Endothelial cell (in vitro differentiated cells): ENCODE data around the gene ADSS2. TPM values are rescaled to one million over a fixed set of nuclear protein-coding genes. Genes with fewer than 3 reads are reported as not detected.
"Not testable (repeated sequence)": the region's sequence is repeated elsewhere in the genome, so short reads cannot be mapped to it uniquely, and the experiment has no call there.

Source experiments
- DNase-seq: peaks from one replicate; pipeline ENCODE4 v3.0.0; 2021; ENCODE audit warnings: low spot score
- H3K27ac Mint-ChIP-seq: one replicate; pipeline ENCODE4 v1.8.0; 2021; ENCODE audit warnings: mixed read lengths, inconsistent platforms; ENCODE audit not compliant: unreplicated experiment
- H3K27me3 Mint-ChIP-seq: one replicate; pipeline ENCODE4 v1.8.0; 2021; ENCODE audit warnings: mild to moderate bottlenecking, moderate library complexity, mixed read lengths, inconsistent platforms; ENCODE audit not compliant: unreplicated experiment
- H3K36me3 Mint-ChIP-seq: one replicate; pipeline ENCODE4 v1.8.0; 2021; ENCODE audit warnings: mild to moderate bottlenecking, low read depth, mixed read lengths, inconsistent platforms; ENCODE audit not compliant: unreplicated experiment
- H3K4me1 Mint-ChIP-seq: one replicate; pipeline ENCODE4 v1.8.0; 2021; ENCODE audit warnings: mild to moderate bottlenecking, mixed read lengths, inconsistent platforms; ENCODE audit not compliant: unreplicated experiment
- H3K4me3 Mint-ChIP-seq: one replicate; pipeline ENCODE4 v1.8.0; 2021; ENCODE audit warnings: mild to moderate bottlenecking, mixed read lengths, inconsistent platforms; ENCODE audit not compliant: unreplicated experiment
- H3K9me3 Mint-ChIP-seq: one replicate; pipeline ENCODE4 v1.8.0; 2021; ENCODE audit warnings: mixed read lengths, inconsistent platforms; ENCODE audit not compliant: unreplicated experiment
- long read RNA-seq: library from polyadenylated mRNA; unstranded; transcript quantifications from one replicate; pipeline ENCODE4 v2.0.0, GENCODE V29; 2020; ENCODE audit not compliant: unreplicated experiment
- total RNA-seq: library from RNA; stranded (reverse); fragmentation: NEBNext Ultra II Directional; extraction: Animal tissue kit (Norgen Biotek cat#: 25700); gene quantifications from one replicate; pipeline ENCODE4 v1.2.1, GENCODE V29; 2021; ENCODE audit not compliant: unreplicated experiment
- TF ChIP-seq, protein P1 (sequence below): fragments of 200-600 bp; sonication (generic); IDR thresholded peaks from one replicate; pipeline ENCODE4 v1.5.0; 2021; ENCODE audit warnings: antibody characterized with exemption; ENCODE audit not compliant: unreplicated experiment

ADSS2 gene
- 35.4 TPM for total RNA-seq
- long read RNA-seq, transcript ADSS-201 (13 exons, 2,780 nt), result major isoform, 14 of 17 reads
- long read RNA-seq, partial matches to known transcripts, result 2 of 17 reads
- long read RNA-seq, other reads (novel, unspliced or antisense), result 1 of 17 reads

DNA sequence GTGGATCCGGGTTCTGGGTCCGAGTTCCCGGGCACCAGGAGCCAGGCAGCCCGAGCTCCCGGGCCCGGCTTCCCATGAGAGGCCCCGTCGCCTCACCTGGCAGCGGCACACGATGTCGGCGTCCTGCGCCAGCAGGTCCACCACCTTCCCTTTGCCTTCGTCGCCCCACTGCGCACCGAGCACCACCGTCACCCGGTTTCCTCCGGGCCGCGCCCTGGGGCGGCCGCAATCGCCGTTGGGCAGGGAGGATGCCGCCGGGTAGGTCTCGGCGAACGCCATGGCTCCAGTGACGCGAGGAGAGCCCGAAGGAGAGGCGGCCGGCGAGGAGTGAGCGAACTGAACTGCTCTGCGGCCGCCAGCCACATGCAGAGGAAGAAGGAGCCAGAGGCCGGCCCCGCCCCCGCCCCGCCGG lies at the start of gene ADSS2:
Gene ADSS2 (minus strand): TSS at position 371 of the 412 bp plus-strand sequence. CDS start 92 bp downstream, at position 279.
- Mint-ChIP-seq H3K4me1 (peaks cover 13% of the 10 kb centered on the region), H3K27ac (peak within 1 kb of the TSS; percentile 81), H3K4me3 (peak within 1 kb of the TSS; percentile 96), H3K9me3 (no peaks in the 10 kb centered on the region), H3K27me3 (peaks cover 5% of the 10 kb centered on the region), H3K36me3 (no peaks in the 10 kb centered on the region)
- no peak for DNase-seq
- TF ChIP-seq, protein P1, sequence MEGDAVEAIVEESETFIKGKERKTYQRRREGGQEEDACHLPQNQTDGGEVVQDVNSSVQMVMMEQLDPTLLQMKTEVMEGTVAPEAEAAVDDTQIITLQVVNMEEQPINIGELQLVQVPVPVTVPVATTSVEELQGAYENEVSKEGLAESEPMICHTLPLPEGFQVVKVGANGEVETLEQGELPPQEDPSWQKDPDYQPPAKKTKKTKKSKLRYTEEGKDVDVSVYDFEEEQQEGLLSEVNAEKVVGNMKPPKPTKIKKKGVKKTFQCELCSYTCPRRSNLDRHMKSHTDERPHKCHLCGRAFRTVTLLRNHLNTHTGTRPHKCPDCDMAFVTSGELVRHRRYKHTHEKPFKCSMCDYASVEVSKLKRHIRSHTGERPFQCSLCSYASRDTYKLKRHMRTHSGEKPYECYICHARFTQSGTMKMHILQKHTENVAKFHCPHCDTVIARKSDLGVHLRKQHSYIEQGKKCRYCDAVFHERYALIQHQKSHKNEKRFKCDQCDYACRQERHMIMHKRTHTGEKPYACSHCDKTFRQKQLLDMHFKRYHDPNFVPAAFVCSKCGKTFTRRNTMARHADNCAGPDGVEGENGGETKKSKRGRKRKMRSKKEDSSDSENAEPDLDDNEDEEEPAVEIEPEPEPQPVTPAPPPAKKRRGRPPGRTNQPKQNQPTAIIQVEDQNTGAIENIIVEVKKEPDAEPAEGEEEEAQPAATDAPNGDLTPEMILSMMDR, result no peak

DNA sequence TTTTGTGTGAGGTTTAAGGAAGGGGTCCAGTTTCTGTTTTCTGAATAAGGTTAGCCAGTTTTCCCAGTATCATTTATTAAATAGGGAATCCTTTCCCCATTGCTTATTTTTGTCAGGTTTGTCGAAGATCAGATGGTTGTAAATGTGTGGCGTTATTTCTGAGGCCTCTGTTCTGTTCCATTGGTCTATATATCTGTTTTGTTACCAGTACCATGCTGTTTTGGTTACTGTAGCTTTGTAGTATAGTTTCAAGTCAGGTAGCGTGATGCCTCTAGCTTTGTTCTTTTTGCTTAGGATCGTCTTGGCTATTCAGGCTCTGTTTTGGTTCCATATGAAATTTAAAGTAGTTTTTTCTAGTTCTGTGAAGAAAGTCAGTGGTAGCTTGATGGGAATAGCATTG lies 48.8 kb upstream of the ADSS2 start:
- not testable (repeated sequence) for H3K4me1 Mint-ChIP-seq, H3K27ac Mint-ChIP-seq, H3K9me3 Mint-ChIP-seq, DNase-seq, H3K36me3 Mint-ChIP-seq, H3K27me3 Mint-ChIP-seq, H3K4me3 Mint-ChIP-seq

DNA sequence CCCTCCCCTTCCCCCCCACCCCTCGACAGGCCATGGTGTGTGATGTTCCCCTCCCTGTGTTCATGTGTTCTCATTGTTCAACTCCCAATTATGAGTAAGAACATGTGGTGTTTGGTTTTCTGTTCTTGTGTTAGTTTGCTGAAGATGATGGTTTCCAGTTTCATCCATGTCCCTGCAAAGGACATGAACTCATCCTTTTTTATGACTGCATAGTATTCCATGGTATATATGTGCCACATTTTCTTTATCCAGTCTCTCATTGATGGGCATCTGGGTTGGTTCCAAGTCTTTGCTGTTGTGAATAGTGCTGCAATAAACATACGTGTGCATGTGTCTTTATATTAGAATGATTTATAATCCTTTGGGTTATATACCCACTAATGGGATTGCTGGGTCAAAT lies 47.8 kb upstream of the ADSS2 start:
- H3K4me3 Mint-ChIP-seq, H3K9me3 Mint-ChIP-seq, H3K27me3 Mint-ChIP-seq, H3K27ac Mint-ChIP-seq, H3K36me3 Mint-ChIP-seq, H3K4me1 Mint-ChIP-seq, DNase-seq: not testable (repeated sequence)

DNA sequence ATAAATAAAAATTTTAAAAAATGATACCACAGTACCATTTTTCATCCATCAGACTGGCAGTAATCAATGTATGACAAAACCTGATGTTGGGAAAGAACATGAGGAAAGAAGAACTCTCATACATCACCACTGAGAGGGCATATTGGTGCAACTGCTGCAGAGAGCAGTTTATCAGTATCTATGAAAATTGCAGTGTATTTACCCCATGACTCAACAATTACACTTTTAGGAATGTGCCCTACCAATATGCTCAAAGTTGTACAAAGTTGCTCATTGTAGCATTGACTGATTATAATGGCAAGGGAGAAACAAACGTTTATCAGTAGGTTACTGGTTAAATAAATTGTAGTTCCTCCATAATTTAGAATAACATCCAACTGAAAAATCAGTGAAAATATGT lies 46.1 kb upstream of the ADSS2 start:
- peaks cover 2% of the 10 kb centered on the region for H3K36me3 Mint-ChIP-seq
- peaks cover 2% of the 10 kb centered on the region for H3K27me3 Mint-ChIP-seq
- no peak for DNase-seq
- H3K4me3 Mint-ChIP-seq, result no peak overlapping the region
- H3K9me3 Mint-ChIP-seq, result no peaks in the 10 kb centered on the region
- TF ChIP-seq, protein P1, result no peak
- peaks cover 4% of the 10 kb centered on the region for H3K4me1 Mint-ChIP-seq
- no peak overlapping the region for H3K27ac Mint-ChIP-seq

DNA sequence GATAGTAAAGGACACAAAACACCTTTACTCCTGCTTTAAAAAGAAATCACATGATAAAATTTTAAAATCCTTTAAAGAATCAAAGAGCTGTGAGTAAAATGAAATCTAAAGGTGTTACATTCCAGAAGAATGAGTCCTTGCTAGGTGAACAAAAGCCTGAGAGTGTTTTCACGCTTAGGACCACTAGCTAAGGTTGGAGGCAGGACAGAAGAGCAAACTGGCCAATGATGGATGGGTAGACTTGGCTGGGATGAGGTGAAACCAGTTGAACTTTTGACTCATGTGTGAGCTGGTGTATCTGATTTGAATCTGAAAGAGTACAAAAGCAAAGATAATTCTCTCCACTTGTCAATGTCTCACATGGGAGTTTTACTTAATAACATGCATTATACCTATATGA lies 44.5 kb upstream of the ADSS2 start:
- H3K9me3 Mint-ChIP-seq, result no peaks in the 10 kb centered on the region
- no peak for DNase-seq
- H3K36me3 Mint-ChIP-seq, result peaks cover 2% of the 10 kb centered on the region
- TF ChIP-seq, protein P1, result no peak
- H3K27ac Mint-ChIP-seq, result no peak overlapping the region
- no peak overlapping the region for H3K4me3 Mint-ChIP-seq
- peaks cover 2% of the 10 kb centered on the region for H3K27me3 Mint-ChIP-seq
- H3K4me1 Mint-ChIP-seq, result no peaks in the 10 kb centered on the region

DNA sequence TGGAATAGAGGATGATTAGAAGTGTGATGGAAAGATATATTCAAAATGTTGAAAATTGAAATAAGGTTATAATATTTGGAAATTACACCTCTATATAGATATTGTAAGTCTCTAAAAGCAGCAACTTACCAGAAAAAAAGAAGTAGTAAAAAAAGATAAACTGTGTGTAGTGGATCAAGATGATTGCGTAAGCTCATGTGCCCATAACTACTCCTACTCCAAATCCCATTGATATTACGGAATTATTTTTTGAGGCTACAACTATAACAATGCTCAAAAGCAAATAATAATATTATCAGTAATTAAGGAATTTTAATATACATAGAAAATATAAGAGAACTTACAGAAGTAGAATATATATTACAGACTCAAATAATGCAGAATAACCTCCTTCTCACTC lies 42.9 kb upstream of the ADSS2 start:
- H3K27me3 Mint-ChIP-seq, result peaks cover under 1% of the 10 kb centered on the region
- H3K27ac Mint-ChIP-seq, result no peak overlapping the region
- H3K9me3 Mint-ChIP-seq, result no peaks in the 10 kb centered on the region
- DNase-seq, result no peak
- no peaks in the 10 kb centered on the region for H3K36me3 Mint-ChIP-seq
- no peak overlapping the region for H3K4me3 Mint-ChIP-seq
- H3K4me1 Mint-ChIP-seq, result no peaks in the 10 kb centered on the region
- TF ChIP-seq, protein P1, result no peak

DNA sequence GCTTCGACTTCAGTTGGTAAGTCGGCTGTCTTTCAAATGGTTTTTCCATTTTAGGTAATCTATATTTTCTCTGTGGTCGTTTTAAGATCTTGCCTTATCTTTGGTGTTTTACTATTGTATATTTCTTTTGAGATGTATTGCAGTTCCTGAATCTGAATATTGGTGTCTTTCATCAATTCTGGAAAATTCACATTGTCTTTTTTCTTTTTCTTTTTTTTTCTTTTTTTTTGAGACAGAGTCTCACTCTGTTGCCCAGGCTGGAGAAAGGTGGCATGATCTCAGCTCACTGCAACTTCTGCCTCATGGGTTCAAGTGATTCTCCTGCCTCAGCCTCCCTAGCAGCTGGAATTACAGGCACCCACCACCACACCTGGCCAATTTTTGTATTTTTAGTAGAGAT lies 33.3 kb upstream of the ADSS2 start:
- not testable (repeated sequence) for H3K4me1 Mint-ChIP-seq

More for the DNA sequence above, 33.3 kb upstream of the ADSS2 start:
- not testable (repeated sequence) for H3K9me3 Mint-ChIP-seq, H3K27me3 Mint-ChIP-seq, DNase-seq, H3K36me3 Mint-ChIP-seq, H3K27ac Mint-ChIP-seq, H3K4me3 Mint-ChIP-seq
